ENCODE results near the gene CACNA1C. TPM values are rescaled to one million over a fixed set of nuclear protein-coding genes. Genes with fewer than 3 reads are reported as not detected.

The CACNA1C gene
- total RNA-seq, 1 donor from 2014 or later = 201 TPM

DNA sequence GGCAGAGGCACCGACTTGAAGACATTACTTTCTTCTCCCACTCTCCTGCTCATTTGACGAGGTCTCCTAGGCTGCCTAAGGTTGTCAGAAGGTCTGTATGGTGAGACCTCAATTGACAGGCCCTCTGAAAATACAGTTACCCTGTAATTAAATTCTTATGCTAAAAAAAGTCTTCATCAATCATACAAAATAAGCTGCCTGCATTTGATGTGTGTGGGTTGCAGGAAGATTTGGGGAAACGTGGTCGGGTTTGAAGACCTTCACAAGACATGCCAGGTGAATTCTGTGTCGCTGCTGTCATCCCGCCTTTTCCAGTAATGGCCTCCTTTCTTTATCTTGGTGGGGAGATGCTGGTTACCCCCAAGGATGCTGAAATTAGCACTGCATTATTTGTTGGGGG lies 299.4 kb downstream of the CACNA1C start:
- no peak for ATAC-seq
- intact Hi-C loops (cut with micrococcal nuclease) = no loop called here

GRCh38 chr12:2353281-2353680 lies 300.5 kb downstream of the CACNA1C start:
- intact Hi-C loops (cut with micrococcal nuclease) = no loop called here
- ATAC-seq = no peak
- DNase-seq = no peak

More for the DNA sequence above, 299.4 kb downstream of the CACNA1C start:
- no peak for DNase-seq

GRCh38 chr12:2353691-2354090 lies 300.9 kb downstream of the CACNA1C start:
- DNase-seq (no peak), ATAC-seq (peak; percentile 11)
- intact Hi-C loops (cut with micrococcal nuclease) = no loop called here

GRCh38 chr12:2354151-2354991 lies 301.6 kb downstream of the CACNA1C start:
- DNase-seq (peak; percentile 46), ATAC-seq (peak; percentile 74)
- intact Hi-C loops (cut with micrococcal nuclease) = no loop called here

DNA sequence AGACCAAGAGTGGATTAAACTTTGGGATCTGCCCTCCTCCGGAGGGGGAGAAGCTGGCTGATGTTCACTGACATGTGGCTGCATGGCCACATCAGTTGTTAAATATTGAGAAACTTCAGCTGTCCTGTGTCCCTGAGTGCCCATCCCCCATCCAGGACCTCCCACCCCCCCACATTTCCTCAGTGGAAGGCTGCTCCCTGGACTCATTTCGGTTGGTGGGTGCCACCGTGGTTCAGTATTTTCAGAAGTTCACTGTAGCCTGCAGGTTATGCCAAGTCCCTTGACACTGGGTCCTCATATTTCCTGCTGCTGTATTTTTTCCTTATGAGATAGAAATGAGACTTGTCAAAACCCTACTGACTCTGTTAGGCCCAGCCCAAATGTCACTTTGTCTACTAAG lies 302.4 kb downstream of the CACNA1C start:
- intact Hi-C loops (cut with micrococcal nuclease) = no loop called here
- no peak for ATAC-seq
- no peak for DNase-seq

DNA sequence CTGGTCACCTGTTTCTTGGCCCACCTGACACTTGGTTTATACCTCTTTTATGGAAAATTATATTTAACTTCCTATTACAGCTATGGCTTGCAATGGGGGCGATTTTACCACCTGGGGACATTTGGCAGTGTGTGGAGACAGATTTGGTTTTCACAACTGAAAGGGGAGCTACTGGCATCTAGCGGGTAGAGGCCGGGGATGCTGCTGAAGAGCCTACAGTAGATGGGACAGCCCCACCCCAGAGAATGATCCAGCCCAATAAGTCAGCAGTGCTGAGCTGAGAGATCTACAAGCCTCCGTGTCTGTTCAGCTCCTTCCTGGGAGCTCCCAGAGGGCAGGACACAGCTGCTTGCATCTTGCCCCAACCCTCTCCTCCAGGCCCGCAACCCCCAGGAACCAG lies 302.8 kb downstream of the CACNA1C start:
- ATAC-seq (no peak), DNase-seq (no peak)
- intact Hi-C loops (cut with micrococcal nuclease) = no loop called here

GRCh38 chr12:2356601-2357125 lies 303.9 kb downstream of the CACNA1C start:
- DNase-seq (no peak), ATAC-seq (no peak)
- intact Hi-C loops (cut with micrococcal nuclease) = no loop called here

- no peak for DNase-seq
- peak; percentile 25 for ATAC-seq
- intact Hi-C loops (cut with micrococcal nuclease) = no loop called here
These were observed 306.3 kb downstream of the CACNA1C start for GRCh38 chr12:2358986-2359658.

DNA sequence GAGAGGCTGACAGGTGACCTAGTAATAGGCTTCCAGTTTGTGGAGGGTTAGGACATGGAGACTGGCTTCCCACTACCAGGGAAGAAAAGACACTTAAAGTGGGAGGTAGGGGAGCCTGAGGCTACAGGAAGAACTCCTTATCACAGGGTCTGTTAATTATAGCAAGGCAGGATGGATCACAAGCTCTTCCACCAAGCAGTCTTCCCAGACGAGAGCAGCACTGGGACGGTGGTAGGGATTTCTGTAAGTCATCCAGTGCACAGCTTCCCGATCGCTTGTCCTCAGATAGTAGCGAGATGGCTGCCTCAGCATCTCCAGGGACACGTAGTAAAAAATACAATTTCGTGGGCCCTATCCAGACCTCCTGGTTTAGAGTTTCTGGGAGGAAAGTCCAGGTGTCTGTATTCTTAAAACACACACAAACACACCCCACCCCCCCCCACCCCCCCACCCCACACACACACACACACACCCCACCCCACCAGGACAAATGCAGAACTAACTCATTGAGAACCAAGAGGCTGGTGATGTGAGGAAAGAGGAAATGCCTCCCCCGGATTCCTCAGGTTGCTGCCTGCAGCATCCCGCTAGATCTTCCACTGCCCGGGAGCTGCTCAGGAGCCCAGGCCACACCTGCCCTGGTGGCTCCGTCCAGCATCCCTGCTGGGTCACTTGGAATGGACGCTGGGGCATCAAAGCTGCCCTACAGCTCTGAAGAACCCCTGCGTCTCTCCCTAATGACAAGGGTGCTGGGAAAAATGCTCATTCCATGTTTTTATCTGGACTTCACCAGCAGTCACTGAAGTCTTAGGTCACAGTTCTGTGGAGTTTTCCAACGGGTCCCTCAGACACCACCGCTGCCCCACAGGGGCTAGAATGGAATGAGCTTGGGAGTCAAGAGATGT lies 307.2 kb downstream of the CACNA1C start:
- intact Hi-C loops (cut with micrococcal nuclease) = no loop called here
- no peak for ATAC-seq

GRCh38 chr12:2360630-2361170 lies 307.9 kb downstream of the CACNA1C start:
- ATAC-seq = no peak
- DNase-seq = no peak

More for the DNA sequence above, 307.2 kb downstream of the CACNA1C start:
- no peak for DNase-seq

DNA sequence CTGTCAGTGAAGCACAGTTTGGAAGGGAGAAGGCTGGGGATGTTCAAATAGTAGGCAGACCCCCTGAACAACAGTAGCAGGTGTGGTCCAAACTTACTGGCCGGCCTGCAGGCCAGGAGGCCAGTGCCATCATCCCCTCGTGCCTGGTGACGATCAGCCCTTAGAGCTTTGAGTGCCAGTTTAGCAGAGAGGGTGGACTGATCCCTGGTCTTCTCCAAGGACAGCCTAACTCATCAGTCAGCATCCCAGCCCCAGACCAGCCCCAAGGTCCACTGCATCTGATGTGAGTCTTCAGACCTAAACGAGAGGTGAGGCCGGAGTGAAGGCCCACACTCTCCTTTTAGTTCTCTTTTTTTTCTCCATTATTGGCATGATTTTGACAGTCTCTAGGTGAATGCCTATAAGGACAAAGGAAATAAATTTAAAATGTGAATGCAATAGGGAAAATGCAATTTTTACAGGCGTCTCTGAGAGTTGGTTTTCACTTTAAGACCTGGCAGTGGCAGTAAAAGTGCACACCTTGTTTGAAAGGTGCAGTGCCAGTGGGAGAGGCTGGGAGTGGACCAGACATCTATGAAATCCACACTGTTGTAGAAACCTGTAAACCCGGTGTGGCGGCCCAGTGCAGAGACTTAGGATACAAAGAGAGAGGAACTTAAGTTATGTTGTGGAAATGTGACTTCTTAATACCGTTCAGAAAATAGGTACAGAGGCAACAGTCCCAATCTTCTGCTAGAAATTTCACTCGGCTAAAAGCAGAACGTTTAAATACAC lies 311.2 kb downstream of the CACNA1C start:
- ATAC-seq = no peak
- intact Hi-C loops (cut with micrococcal nuclease) = no loop called here
- no peak for DNase-seq

More at GRCh38 chr12:2360630-2361170, 307.9 kb downstream of the CACNA1C start:
- intact Hi-C loops (cut with micrococcal nuclease) = no loop called here

GRCh38 chr12:2364631-2365051 lies 311.9 kb downstream of the CACNA1C start:
- ATAC-seq (no peak), DNase-seq (no peak)
- intact Hi-C loops (cut with micrococcal nuclease) = no loop called here

DNA sequence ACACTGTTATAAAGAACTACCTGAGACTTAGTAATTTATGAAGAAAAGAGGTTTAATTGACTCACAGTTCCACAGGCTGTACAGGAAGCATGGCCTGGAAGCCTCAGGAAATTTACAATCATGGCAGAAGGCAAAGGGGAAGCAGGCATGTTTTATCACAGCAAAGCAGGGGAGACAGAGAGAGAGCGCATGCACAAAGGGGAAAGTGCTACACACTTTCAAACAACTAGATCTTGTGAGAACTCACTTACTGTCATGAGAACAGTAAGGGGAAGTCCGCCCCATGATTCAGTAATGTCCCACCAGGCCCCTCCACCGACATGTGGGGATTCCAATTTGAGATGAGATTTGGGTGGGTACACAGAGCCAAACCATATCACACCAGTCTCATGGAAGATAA lies 313.9 kb downstream of the CACNA1C start:
- ATAC-seq (no peak), DNase-seq (no peak)
- intact Hi-C loops (cut with micrococcal nuclease) = no loop called here

DNA sequence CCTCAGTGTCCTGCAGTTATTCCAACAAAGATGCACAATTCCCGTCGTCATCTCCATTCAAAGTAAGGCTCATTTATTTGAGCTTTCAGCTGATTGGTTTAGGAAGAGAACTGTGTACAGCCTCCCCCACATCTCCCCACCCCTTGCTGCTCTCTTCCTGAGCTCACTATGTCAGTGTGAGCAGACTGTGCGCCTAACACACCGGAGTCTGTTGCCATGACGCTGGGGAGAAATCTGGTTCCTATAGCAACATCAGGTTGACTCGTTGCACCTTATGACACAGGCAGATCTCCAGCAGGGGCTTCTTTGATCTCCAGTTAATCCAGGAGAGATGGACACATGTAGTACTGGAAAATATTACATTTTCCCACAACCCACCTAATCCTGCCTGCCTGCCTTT lies 319.4 kb downstream of the CACNA1C start:
- DNase-seq = no peak
- ATAC-seq = peak; percentile 18
- intact Hi-C loops (cut with micrococcal nuclease) = no loop called here

- ATAC-seq = peak; percentile 87
- intact Hi-C loops (cut with micrococcal nuclease) = no loop called here
These were observed 319.9 kb downstream of the CACNA1C start for GRCh38 chr12:2372735-2373134.

DNA sequence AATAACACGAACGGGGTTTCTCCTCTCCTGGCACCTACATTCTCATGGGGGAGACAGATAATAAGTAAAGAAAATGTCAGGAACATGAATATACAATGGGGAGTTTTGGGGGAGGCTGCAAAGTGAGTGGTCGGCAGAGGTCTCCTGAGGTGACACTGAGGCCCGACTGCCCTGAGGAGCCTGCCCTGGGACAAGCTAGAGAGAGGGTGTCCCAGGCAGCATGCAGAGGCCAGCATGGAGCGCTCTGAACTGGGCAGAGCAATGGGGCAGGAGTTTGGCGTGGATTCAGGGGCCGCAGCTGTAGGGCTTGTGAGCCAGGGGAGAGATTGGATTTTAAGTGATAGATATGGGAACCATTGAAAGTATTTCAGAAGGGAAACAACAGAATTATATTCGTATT lies 320.5 kb downstream of the CACNA1C start:
- no peak for DNase-seq
- ATAC-seq = peak; percentile 53
- intact Hi-C loops (cut with micrococcal nuclease) = no loop called here

More at GRCh38 chr12:2372735-2373134, 319.9 kb downstream of the CACNA1C start:
- peak; percentile 72 for DNase-seq

DNA sequence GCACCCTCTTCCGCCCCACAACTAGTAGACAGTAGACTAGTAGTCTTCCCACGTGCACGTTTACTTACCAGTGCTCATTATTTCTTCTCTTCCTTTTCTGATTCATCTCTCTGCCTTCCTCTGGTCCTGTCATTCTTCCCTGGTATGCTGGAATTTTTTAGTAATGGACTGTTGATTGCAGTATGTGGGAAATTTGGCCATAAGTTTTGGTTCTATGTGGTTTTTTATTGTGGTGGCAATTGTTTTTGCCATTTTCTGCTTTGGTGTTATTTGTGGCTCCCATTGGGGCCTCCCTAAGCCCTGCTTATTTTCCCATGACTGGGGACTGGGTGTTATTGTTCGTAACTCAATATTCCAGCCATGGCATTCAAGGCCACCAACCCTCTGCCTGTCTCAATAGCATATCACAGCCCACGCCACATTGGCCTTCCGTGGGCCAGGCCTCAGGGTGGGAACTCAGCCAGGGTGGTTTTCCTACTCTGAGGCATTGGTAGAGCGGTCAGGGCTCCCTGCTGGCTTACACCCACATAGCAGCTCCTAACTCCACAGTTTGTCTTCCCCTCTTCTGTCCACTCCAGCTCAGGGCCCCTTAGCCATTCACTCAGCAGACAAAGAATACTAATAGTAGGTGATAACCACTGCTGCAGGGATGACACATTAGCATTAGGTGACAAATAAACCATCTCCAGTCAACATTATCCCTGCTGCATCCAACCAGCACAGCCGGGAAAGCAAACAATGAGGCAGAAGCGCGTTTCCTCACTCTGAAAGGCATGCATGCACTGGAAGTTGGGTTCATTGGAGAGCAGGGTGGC lies 321.5 kb downstream of the CACNA1C start:
- DNase-seq = no peak
- ATAC-seq = no peak
- intact Hi-C loops (cut with micrococcal nuclease) = no loop called here

Data from left ventricle myocardium superior (tissue), 1 donor.